ENCODE data around the gene COL13A1. TPM values are rescaled to one million over a fixed set of nuclear protein-coding genes. Genes with fewer than 3 reads are reported as not detected.

Gene COL13A1
- total and polyA plus RNA-seq, 2 experiments from 2014 or later, result 5.2 to 8.6 TPM

DNA sequence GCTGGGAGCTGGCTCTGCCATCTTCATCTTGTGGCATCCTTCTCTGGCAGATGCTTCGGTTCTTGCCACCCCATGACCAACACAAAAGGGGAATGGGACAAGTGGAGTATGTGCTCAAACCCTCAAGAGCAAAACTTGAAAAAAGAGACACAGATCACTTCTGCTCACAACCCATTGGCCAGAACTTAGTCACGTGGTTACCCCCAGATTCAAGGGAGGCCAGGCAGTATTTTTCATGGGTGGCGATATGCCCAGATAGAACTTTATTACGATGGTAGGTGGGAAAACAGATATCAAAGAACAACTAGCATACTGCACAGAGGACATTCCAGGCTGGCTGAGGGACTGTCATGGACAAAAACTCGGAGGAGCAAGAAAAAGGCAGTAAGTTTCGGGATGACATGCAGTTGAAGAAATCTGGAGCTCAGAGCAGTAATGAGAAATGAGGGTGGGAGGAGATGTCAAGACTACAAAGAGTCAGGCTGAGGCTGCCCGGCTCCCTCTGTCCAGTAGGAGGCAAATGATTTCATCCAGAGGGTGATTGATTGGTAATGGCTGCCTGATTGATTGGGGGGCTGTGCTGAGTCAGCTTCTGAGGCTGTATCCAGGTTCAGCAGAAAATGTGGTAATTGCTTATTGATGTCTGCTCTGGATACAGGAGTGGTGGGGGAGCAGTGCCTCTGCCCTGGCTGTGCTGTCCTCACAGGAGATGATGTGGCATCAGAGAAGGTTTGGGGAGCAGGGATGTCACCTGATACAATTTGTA lies 25.3 kb downstream of the COL13A1 start (continued):
- TF ChIP-seq, protein P1, sequence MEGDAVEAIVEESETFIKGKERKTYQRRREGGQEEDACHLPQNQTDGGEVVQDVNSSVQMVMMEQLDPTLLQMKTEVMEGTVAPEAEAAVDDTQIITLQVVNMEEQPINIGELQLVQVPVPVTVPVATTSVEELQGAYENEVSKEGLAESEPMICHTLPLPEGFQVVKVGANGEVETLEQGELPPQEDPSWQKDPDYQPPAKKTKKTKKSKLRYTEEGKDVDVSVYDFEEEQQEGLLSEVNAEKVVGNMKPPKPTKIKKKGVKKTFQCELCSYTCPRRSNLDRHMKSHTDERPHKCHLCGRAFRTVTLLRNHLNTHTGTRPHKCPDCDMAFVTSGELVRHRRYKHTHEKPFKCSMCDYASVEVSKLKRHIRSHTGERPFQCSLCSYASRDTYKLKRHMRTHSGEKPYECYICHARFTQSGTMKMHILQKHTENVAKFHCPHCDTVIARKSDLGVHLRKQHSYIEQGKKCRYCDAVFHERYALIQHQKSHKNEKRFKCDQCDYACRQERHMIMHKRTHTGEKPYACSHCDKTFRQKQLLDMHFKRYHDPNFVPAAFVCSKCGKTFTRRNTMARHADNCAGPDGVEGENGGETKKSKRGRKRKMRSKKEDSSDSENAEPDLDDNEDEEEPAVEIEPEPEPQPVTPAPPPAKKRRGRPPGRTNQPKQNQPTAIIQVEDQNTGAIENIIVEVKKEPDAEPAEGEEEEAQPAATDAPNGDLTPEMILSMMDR (conservative IDR thresholded peaks at IDR 0.05; ENCODE audit: low read depth in 2 of 2), result peak; percentile 36 to 41

DNA sequence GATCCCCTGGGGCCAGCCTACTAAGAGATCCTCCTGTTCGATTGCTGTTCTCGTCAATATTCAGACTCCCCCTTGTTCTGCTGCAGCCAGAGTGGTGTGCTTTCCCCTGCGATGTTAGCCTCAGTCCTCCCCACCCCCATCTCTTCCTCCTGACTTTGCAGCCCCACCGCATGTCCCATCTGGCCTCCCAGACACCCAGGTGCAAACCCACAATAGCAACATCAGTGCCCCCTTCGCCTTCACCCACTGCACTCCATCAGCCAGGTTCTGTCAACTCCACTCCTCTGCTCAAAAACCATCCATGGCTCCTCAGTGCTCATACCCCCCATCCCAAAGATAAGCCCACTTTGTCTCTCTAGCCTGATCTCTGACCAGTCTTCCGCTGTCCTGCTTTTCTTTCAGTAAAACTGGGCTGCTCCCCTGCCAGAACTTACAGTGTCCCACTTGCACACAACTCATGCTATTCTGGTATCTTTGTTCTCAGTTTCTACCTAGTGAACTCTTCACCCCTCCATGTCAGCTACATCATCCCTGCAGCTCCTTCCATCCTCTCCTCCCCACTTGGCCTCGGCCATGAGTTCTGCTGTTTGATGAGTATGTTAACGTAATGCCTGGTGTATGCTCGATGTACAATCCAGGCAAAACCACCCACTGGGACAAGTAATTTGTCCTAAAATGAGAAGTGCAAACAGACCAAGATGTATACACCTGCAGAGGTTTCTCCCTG lies 26.6 kb downstream of the COL13A1 start:
- peaks cover 3% of the 10 kb centered on the region; the same call in 1 of the 3 replicates for H3K36me3 Mint-ChIP-seq (ENCODE audit: low read depth)
- no peaks in the 10 kb centered on the region for H3K9me3 Mint-ChIP-seq
- no peak overlapping the region for H3K27ac Mint-ChIP-seq
- Histone ChIP-seq H3K27me3 (ENCODE audit: insufficient read depth) (no peaks in the 10 kb centered on the region), H2AFZ (no peak overlapping the region), H3K79me2 (replicated peaks; ENCODE audit: insufficient read depth) (no peaks in the 10 kb centered on the region), H4K20me1 (replicated peaks; ENCODE audit: insufficient read depth) (no peaks in the 10 kb centered on the region), H3K4me3 (no peak overlapping the region), H3K4me2 (0 out of 2 replicates have a peak overlapping the region, but pooled peaks have one; percentile 25), H3F3A (replicated peaks; ENCODE audit: low read depth) (no peaks in the 10 kb centered on the region), H3K36me3 (ENCODE audit: insufficient read depth) (no peaks in the 10 kb centered on the region), H3K27ac (ENCODE audit: low read depth) (no peak overlapping the region), H3K4me1 (ENCODE audit: insufficient read depth) (peaks cover 12% of the 10 kb centered on the region), H3K9me2 (ENCODE audit: insufficient read depth) (no peaks in the 10 kb centered on the region)
- DNase-seq (ENCODE audit: low spot score), result no peak
- peak; percentile 46 for ATAC-seq
- H3K4me1 Mint-ChIP-seq, result peaks cover 30% of the 10 kb centered on the region
- H3K4me3 Mint-ChIP-seq, result no peak overlapping the region
- H3K27me3 Mint-ChIP-seq (ENCODE audit: insufficient read depth, low read depth, poor library complexity), result peaks cover 15% of the 10 kb centered on the region
- no peak for TF ChIP-seq CREB1 (CRISPR knock-in tag; IDR thresholded peaks at IDR 0.05; ENCODE audit: low read depth)
- no peak for TF ChIP-seq EZH2 (IDR thresholded peaks at IDR 0.05; ENCODE audit: low read depth, unreplicated experiment)
- no peak for TF ChIP-seq JUNB (IDR thresholded peaks at IDR 0.05; ENCODE audit: unreplicated experiment)
- TF ChIP-seq POLR2AphosphoS5 (IDR thresholded peaks at IDR 0.05; ENCODE audit: low read depth), result no peak
- TF ChIP-seq, protein P2, sequence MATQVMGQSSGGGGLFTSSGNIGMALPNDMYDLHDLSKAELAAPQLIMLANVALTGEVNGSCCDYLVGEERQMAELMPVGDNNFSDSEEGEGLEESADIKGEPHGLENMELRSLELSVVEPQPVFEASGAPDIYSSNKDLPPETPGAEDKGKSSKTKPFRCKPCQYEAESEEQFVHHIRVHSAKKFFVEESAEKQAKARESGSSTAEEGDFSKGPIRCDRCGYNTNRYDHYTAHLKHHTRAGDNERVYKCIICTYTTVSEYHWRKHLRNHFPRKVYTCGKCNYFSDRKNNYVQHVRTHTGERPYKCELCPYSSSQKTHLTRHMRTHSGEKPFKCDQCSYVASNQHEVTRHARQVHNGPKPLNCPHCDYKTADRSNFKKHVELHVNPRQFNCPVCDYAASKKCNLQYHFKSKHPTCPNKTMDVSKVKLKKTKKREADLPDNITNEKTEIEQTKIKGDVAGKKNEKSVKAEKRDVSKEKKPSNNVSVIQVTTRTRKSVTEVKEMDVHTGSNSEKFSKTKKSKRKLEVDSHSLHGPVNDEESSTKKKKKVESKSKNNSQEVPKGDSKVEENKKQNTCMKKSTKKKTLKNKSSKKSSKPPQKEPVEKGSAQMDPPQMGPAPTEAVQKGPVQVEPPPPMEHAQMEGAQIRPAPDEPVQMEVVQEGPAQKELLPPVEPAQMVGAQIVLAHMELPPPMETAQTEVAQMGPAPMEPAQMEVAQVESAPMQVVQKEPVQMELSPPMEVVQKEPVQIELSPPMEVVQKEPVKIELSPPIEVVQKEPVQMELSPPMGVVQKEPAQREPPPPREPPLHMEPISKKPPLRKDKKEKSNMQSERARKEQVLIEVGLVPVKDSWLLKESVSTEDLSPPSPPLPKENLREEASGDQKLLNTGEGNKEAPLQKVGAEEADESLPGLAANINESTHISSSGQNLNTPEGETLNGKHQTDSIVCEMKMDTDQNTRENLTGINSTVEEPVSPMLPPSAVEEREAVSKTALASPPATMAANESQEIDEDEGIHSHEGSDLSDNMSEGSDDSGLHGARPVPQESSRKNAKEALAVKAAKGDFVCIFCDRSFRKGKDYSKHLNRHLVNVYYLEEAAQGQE (IDR thresholded peaks at IDR 0.05; ENCODE audit: unreplicated experiment), result no peak
- TF ChIP-seq EZH2phosphoT487 (IDR thresholded peaks at IDR 0.05; ENCODE audit: unreplicated experiment), result no peak
- TF ChIP-seq STAT1 (IDR thresholded peaks at IDR 0.05; ENCODE audit: unreplicated experiment), result no peak
- TF ChIP-seq, protein P3, sequence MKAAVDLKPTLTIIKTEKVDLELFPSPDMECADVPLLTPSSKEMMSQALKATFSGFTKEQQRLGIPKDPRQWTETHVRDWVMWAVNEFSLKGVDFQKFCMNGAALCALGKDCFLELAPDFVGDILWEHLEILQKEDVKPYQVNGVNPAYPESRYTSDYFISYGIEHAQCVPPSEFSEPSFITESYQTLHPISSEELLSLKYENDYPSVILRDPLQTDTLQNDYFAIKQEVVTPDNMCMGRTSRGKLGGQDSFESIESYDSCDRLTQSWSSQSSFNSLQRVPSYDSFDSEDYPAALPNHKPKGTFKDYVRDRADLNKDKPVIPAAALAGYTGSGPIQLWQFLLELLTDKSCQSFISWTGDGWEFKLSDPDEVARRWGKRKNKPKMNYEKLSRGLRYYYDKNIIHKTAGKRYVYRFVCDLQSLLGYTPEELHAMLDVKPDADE (IDR thresholded peaks at IDR 0.05), result no peak
- TF ChIP-seq, protein P1 (conservative IDR thresholded peaks at IDR 0.05; ENCODE audit: low read depth in 2 of 2), result no peak
- no peak for TF ChIP-seq ZNF331 (CRISPR knock-in tag; IDR thresholded peaks at IDR 0.05; ENCODE audit: low read depth)
- TF ChIP-seq NANOG (IDR thresholded peaks at IDR 0.05; ENCODE audit: borderline replicate concordance), result no peak
- no peak for TF ChIP-seq ZNF114 (CRISPR knock-in tag; IDR thresholded peaks at IDR 0.05)
